G401.6 (cell line): Measurements from ENCODE around the gene GSS.

Source experiments
- FAIRE-seq: peaks from 2 replicates; lab custom pipeline; 2012; peaks lifted over from hg19 to GRCh38; lab: Jason Lieb, UNC

GSS gene

GRCh38 chr20:34946661-34947060 lies 8.9 kb downstream of the GSS start:
- FAIRE-seq: no peak

GRCh38 chr20:34945315-34946077 lies 10.1 kb downstream of the GSS start:
- no peak for FAIRE-seq

GRCh38 chr20:34943808-34944567 lies 11.6 kb downstream of the GSS start:
- no peak for FAIRE-seq

- no peak for FAIRE-seq
These were observed 13.3 kb downstream of the GSS start for GRCh38 chr20:34942301-34942700.

- FAIRE-seq: no peak
These were observed 14.4 kb downstream of the GSS start for GRCh38 chr20:34941226-34941625.

GRCh38 chr20:34940081-34940481 lies 15.5 kb downstream of the GSS start:
- FAIRE-seq: no peak

GRCh38 chr20:34938466-34939163 lies 17.0 kb downstream of the GSS start:
- FAIRE-seq: no peak

- FAIRE-seq: no peak
These were observed 23.8 kb downstream of the GSS start for GRCh38 chr20:34931771-34932170.

- FAIRE-seq: no peak
These were observed 27.2 kb downstream of the GSS start for GRCh38 chr20:34928411-34928810.

GRCh38 chr20:34927736-34928135 lies 27.9 kb downstream of the GSS start:
- FAIRE-seq: no peak

GRCh38 chr20:34926581-34926980 lies 29.0 kb downstream of the GSS start:
- no peak for FAIRE-seq

GRCh38 chr20:34925981-34926380 lies 29.6 kb downstream of the GSS start:
- FAIRE-seq: no peak

- no peak for FAIRE-seq
These were observed 30.3 kb downstream of the GSS start for GRCh38 chr20:34925341-34925740.

GRCh38 chr20:34923414-34923813 lies 32.2 kb downstream of the GSS start:
- no peak for FAIRE-seq

GRCh38 chr20:34922654-34923381 lies 32.8 kb downstream of the GSS start:
- no peak for FAIRE-seq

GRCh38 chr20:34921436-34921835 lies 34.2 kb downstream of the GSS start:
- FAIRE-seq: no peak

- no peak for FAIRE-seq
These were observed 35.6 kb downstream of the GSS start for GRCh38 chr20:34920055-34920454.

GRCh38 chr20:34916774-34917354 lies 38.7 kb downstream of the GSS start:
- no peak for FAIRE-seq

- FAIRE-seq: no peak
These were observed 39.7 kb downstream of the GSS start for GRCh38 chr20:34915749-34916455.

GRCh38 chr20:34915131-34915530 lies 40.5 kb downstream of the GSS start:
- no peak for FAIRE-seq
